Liver (tissue), 9 donors: Measurements from ENCODE around the gene CCP110. TPM values are rescaled to one million over a fixed set of nuclear protein-coding genes. Genes with fewer than 3 reads are reported as not detected.

Experiments
- DNase-seq: peaks from one replicate; pipeline ENCODE4 v3.0.0-alpha.2; 2017; ENCODE audit warnings: low spot score
- H3K27ac ChIP-seq, 2 donors: one replicate each; pipeline ENCODE4 v1.7.0; 2013; ENCODE audit warnings: inconsistent platforms in 2 of 2, low read length in 2 of 2, control low read depth in 1 of 2, low read depth in 1 of 2, mild to moderate bottlenecking in 1 of 2
- H3K27me3 ChIP-seq, 4 donors: one replicate each; pipeline versions ENCODE4 v1.6.1 to v1.7.0; 2013; ENCODE audit warnings: low read length in 3 of 4, inconsistent platforms in 1 of 4, mild to moderate bottlenecking in 1 of 4, moderate library complexity in 1 of 4; ENCODE audit not compliant: control insufficient read depth in 4 of 4, insufficient read depth in 4 of 4
- H3K36me3 ChIP-seq, 4 donors: one replicate each; pipeline versions ENCODE4 v1.6.1 to v1.7.0; 2013; ENCODE audit warnings: low read length in 3 of 4, mild to moderate bottlenecking in 3 of 4, low read depth in 1 of 4, moderate library complexity in 1 of 4; ENCODE audit not compliant: control insufficient read depth in 4 of 4, insufficient read depth in 3 of 4
- H3K4me1 ChIP-seq, 4 donors: one replicate each; pipeline versions ENCODE4 v1.6.1 to v1.7.0; 2013; ENCODE audit warnings: low read length in 3 of 4, mild to moderate bottlenecking in 3 of 4, moderate library complexity in 1 of 4; ENCODE audit not compliant: control insufficient read depth in 4 of 4, insufficient read depth in 4 of 4
- H3K4me3 ChIP-seq, 3 donors: one replicate each; pipeline versions ENCODE4 v1.6.1 to v1.7.0; 2013; ENCODE audit warnings: low read length in 3 of 3, control low read depth in 1 of 3, low read depth in 1 of 3, mild to moderate bottlenecking in 1 of 3
- H3K9ac ChIP-seq, 2 donors: one replicate each; pipeline ENCODE4 v1.7.0; 2013; ENCODE audit warnings: low read length in 2 of 2, mild to moderate bottlenecking in 2 of 2, moderate library complexity in 2 of 2, control low read depth in 1 of 2, low read depth in 1 of 2
- H3K9me3 ChIP-seq, 4 donors: one replicate each; pipeline versions ENCODE4 v1.6.1 to v1.7.0; 2013; ENCODE audit warnings: low read length in 3 of 4; ENCODE audit not compliant: control insufficient read depth in 4 of 4
- ATF3 ChIP-seq: IDR thresholded peaks from 2 replicates; pipeline ENCODE4 v1.6.1; 2016; ENCODE audit warnings: antibody characterized with exemption
- CTCF ChIP-seq: fragments of 150-350 bp; IDR thresholded peaks from 2 replicates; pipeline ENCODE4 v1.5.1; 2017; ENCODE audit warnings: improper control_type of control experiment, low read depth, low read length; ENCODE audit not compliant: missing input control
- FOXA1 ChIP-seq: IDR thresholded peaks from 2 replicates; pipeline ENCODE4 v1.6.1; 2016; ENCODE audit warnings: antibody characterized with exemption
- FOXA2 ChIP-seq: IDR thresholded peaks from 2 replicates; pipeline ENCODE4 v1.6.1; 2016; ENCODE audit warnings: antibody characterized with exemption
- GABPA ChIP-seq, 2 donors: IDR thresholded peaks in 1 of 2; conservative IDR thresholded peaks in 1 of 2; 2 replicates each; pipeline ENCODE4 v1.6.1; 2016; ENCODE audit warnings: antibody characterized with exemption in 2 of 2, mild to moderate bottlenecking in 1 of 2, moderate library complexity in 1 of 2
- HNF4G ChIP-seq: IDR thresholded peaks from 2 replicates; pipeline ENCODE4 v1.6.1; 2016; ENCODE audit warnings: antibody characterized with exemption
- JUND ChIP-seq, 2 donors: IDR thresholded peaks; 2 replicates each; pipeline ENCODE4 v1.6.1; 2016; ENCODE audit warnings: antibody characterized with exemption in 2 of 2
- MAX ChIP-seq: IDR thresholded peaks from 2 replicates; pipeline ENCODE4 v1.6.1; 2016; ENCODE audit warnings: antibody characterized with exemption
- NR2F2 ChIP-seq: IDR thresholded peaks from 2 replicates; pipeline ENCODE4 v1.6.1; 2016; ENCODE audit warnings: antibody characterized with exemption
- RAD21 ChIP-seq, 2 donors: IDR thresholded peaks; 2 replicates each; pipeline ENCODE4 v1.6.1; 2016; ENCODE audit warnings: antibody characterized with exemption in 2 of 2, mild to moderate bottlenecking in 2 of 2
- REST ChIP-seq: IDR thresholded peaks from 2 replicates; pipeline ENCODE4 v1.6.1; 2016; ENCODE audit warnings: antibody characterized with exemption, mild to moderate bottlenecking
- RXRA ChIP-seq, 2 donors: IDR thresholded peaks; 2 replicates each; pipeline ENCODE4 v1.6.1; 2017 to 2018; ENCODE audit warnings: antibody characterized with exemption in 2 of 2, mild to moderate bottlenecking in 1 of 2
- TAF1 ChIP-seq: conservative IDR thresholded peaks from 2 replicates; pipeline ENCODE4 v1.6.1; 2016; ENCODE audit warnings: antibody characterized with exemption, mild to moderate bottlenecking
- YY1 ChIP-seq: IDR thresholded peaks from 2 replicates; pipeline ENCODE4 v1.6.1; 2016; ENCODE audit warnings: antibody characterized with exemption, mild to moderate bottlenecking
- WGBS: extraction: QIAGEN DNeasy Blood & Tissue Kit; methylation state at CpG from one replicate; pipeline ENCODE4 v1.1.7; 2013; 5-methylcytosine and 5-hydroxymethylcytosine counted together
- polyA plus RNA-seq, 2 donors: library from polyadenylated mRNA; stranded (reverse) in 1 of 2; unstranded in 1 of 2; fragments of 200-250 nt in 1 of 2; fragments of >200 nt in 1 of 2; fragmentation: Nextera tagmentation in 1 of 2; extraction: Ambion mirVana in 1 of 2; gene quantifications; one replicate each; pipeline versions ENCODE4 v1.2.1 to v1.2.3, GENCODE V29; 2013 to 2015
- total RNA-seq, 2 donors: library from RNA; depleted of rRNA; stranded (reverse); fragments of >200 nt; gene quantifications; one replicate each; pipeline ENCODE4 v1.2.3, GENCODE V29; 2014
- donor health status: healthy.
- donor health status: healthy.
- donor health status: healthy.
- donor health status: healthy.
- donor health status: healthy.

CCP110 gene
- total and polyA plus RNA-seq, 4 donors = 1.8 to 25.0 (median 5.5) TPM

- no peaks in the 10 kb centered on the region for H3K27me3 ChIP-seq
- WGBS = 78% methylated on average over 5 of the region's 5 CpGs
- no peak overlapping the region for H3K27ac ChIP-seq
- no peak overlapping the region for H3K4me3 ChIP-seq
- H3K36me3 ChIP-seq = peaks cover 1 to 16% (median 9%) of the 10 kb centered on the region in 4 donors
- TF ChIP-seq RAD21 (IDR thresholded peaks at IDR 0.05) (no peak), JUND (IDR thresholded peaks at IDR 0.05) (peak in 1 of 2 donors; percentile 11), FOXA1 (no peak), NR2F2 (peak; percentile 13)
- no peaks in the 10 kb centered on the region for H3K4me1 ChIP-seq
- no peak overlapping the region for H3K9ac ChIP-seq
- no peak for DNase-seq
- H3K9me3 ChIP-seq = no peaks in the 10 kb centered on the region
These were observed 18.0 kb upstream of the CCP110 start for GRCh38 chr16:19505600-19506303.

GRCh38 chr16:19506965-19507364, 16.8 kb upstream of the CCP110 start:
- no peaks in the 10 kb centered on the region for H3K4me1 ChIP-seq
- no peak overlapping the region for H3K4me3 ChIP-seq
- DNase-seq = no peak
- H3K27ac ChIP-seq = no peak overlapping the region
- peaks cover 0 to 14% (median 7%) of the 10 kb centered on the region in 4 donors for H3K36me3 ChIP-seq
- TF ChIP-seq NR2F2 (no peak), MAX (no peak), RXRA (IDR thresholded peaks at IDR 0.05) (no peak), GABPA (IDR thresholded peaks at IDR 0.05 in 1 of 2, conservative IDR thresholded peaks at IDR 0.05 in 1 of 2) (no peak), FOXA1 (no peak), YY1 (no peak), HNF4G (no peak), ATF3 (no peak), JUND (IDR thresholded peaks at IDR 0.05) (no peak), TAF1 (no peak), CTCF (no peak), FOXA2 (no peak), REST (no peak), RAD21 (IDR thresholded peaks at IDR 0.05) (no peak)
- WGBS = 98% methylated on average over 4 of the region's 4 CpGs
- no peak overlapping the region for H3K9ac ChIP-seq
- H3K9me3 ChIP-seq = no peaks in the 10 kb centered on the region
- H3K27me3 ChIP-seq = no peaks in the 10 kb centered on the region
